ENCODE data around the gene SLC5A5. TPM values are rescaled to one million over a fixed set of nuclear protein-coding genes. Genes with fewer than 3 reads are reported as not detected.
A peak's percentile ranks its signal among the peaks of the same experiment; 100 is the strongest.

The SLC5A5 gene
- total RNA-seq, 1 experiment from 2014 or later: 1.8 TPM

- Histone ChIP-seq H2BK12ac (ENCODE audit: insufficient read length, low read depth, low read length) (no peak overlapping the region), H3K9ac (ENCODE audit: extremely low read depth, insufficient read length, low read length) (no peak overlapping the region), H3K4me1 (ENCODE audit: insufficient read depth, low read length) (no peaks in the 10 kb centered on the region; the same call in 1 of the 2 replicates), H3K27ac (ENCODE audit: insufficient read length, low read depth, low read length) (no peak overlapping the region), H3K79me2 (ENCODE audit: insufficient read depth, low read length) (no peaks in the 10 kb centered on the region), H4K8ac (replicated peaks; ENCODE audit: insufficient read length, low read depth, low read length) (peak overlapping the region; percentile 24), H3K23ac (ENCODE audit: insufficient read length, low read depth, low read length) (no peak overlapping the region), H3K56ac (ENCODE audit: insufficient read length, low read depth, low read length) (no peak overlapping the region), H2AK5ac (ENCODE audit: insufficient read length, low read length) (no peak overlapping the region), H2AFZ (ENCODE audit: low read length) (no peak overlapping the region), H4K5ac (ENCODE audit: insufficient read length, low read depth, low read length) (no peak overlapping the region), H3K4ac (ENCODE audit: low read depth, low read length) (no peak overlapping the region), H2BK15ac (ENCODE audit: low read depth, low read length) (no peak overlapping the region), H3K18ac (ENCODE audit: insufficient read length, low read depth, low read length) (no peak overlapping the region), H2BK20ac (ENCODE audit: low read depth, low read length, poor library complexity, severe bottlenecking) (no peak overlapping the region), H3K27me3 (ENCODE audit: insufficient read depth, low read length) (no peaks in the 10 kb centered on the region), H4K20me1 (ENCODE audit: control insufficient read depth, insufficient read depth, insufficient read length) (no peaks in the 10 kb centered on the region), H3K9me3 (ENCODE audit: control insufficient read depth, low read depth, low read length) (no peaks in the 10 kb centered on the region), H3K79me1 (ENCODE audit: insufficient read depth, low read depth, low read length, poor library complexity, severe bottlenecking) (no peaks in the 10 kb centered on the region), H3K14ac (ENCODE audit: insufficient read depth, low read length) (no peak overlapping the region), H2BK120ac (ENCODE audit: low read depth, low read length, poor library complexity, severe bottlenecking) (no peak overlapping the region), H3K4me2 (ENCODE audit: insufficient read depth, insufficient read length, low read length) (no peak overlapping the region), H2BK5ac (ENCODE audit: insufficient read length, low read length) (no peak overlapping the region), H3K23me2 (ENCODE audit: insufficient read length, low read depth, low read length, poor library complexity, severe bottlenecking) (peaks cover 6% of the 10 kb centered on the region), H4K91ac (ENCODE audit: insufficient read length, low read depth, low read length) (no peak overlapping the region), H3T11ph (ENCODE audit: low read length) (no peak overlapping the region)
- Mint-ChIP-seq H3K27me3 (ENCODE audit: low read depth) (peaks cover 38% of the 10 kb centered on the region), H3K4me1 (peaks cover 21 to 31% of the 10 kb centered on the region in 2 experiments), H3K36me3 (ENCODE audit: insufficient read depth in 1 of 3, low read depth in 3 of 3) (no peaks in the 10 kb centered on the region), H3K9me3 (no peaks in the 10 kb centered on the region; a peak in 1 of 5 replicates), H3K27ac (peak overlapping the region in 2 of 3 experiments; percentile 4 to 17; a peak in 2 of 7 replicates), H3K4me3 (peak overlapping the region in 1 of 2 experiments; percentile 13; a peak in 2 of 5 replicates)
- WGBS (ENCODE audit: extremely low coverage, insufficient read length, low lambda C conversion rate): no CpG with 5 or more reads among the region's 8 CpGs
- TF ChIP-seq CTCF (conservative IDR thresholded peaks at IDR 0.05): no peak
- DNase-seq: no peak
Measured at GRCh38 chr19:17835182-17836006, 36.4 kb upstream of the SLC5A5 start.

All from H9 (cell line).